ENCODE data around the gene ST7. TPM values are rescaled to one million over a fixed set of nuclear protein-coding genes. Genes with fewer than 3 reads are reported as not detected.

Gene ST7
- total RNA-seq, 2 experiments from 2014 or later: 5.9 to 9.2 TPM

DNA sequence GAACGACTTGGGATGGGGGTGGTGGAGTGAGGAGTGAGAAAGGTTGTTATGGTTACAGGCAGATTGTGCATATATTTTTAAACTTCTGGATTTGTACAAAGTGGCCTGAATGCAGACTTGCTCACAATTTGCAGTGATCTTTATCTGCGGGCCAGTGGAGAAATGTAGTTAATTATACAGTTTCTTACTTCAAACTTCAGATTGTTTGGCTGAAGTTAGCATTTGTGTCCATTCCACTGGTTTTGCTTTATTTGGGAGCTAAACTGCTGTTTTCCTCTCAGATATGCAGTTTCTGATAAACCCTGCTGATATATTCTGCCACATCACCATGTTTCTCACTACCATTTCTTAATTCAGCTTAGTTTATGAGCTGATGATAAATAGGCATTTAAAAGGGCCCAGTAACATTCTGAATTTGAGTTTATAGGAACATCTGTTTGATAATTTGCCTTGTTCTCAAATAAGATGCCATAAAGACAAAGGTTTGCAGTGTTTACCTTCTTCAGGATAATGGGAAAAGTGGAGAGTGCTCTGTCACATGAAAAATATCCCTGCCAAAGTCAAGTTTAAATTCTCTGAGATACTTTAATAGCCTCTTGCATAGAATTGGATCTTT lies 170.1 kb downstream of the ST7 start:
- DNase-seq (no peak), ATAC-seq (no peak)
- no peak overlapping the region for H3K4me3 Mint-ChIP-seq
- no peak overlapping the region for H3K27ac Mint-ChIP-seq
- H3K9me3 Mint-ChIP-seq: no peaks in the 10 kb centered on the region
- ChIA-PET POLR2A (interaction anchor here (1.4 to 2.7 kb wide), 2 partner anchors 137 to 188 kb away, joined by 3 to 5 read pairs; no protein-coding TSS in a partner anchor), CTCF (interaction anchor here (1.0 to 14.8 kb wide), 6 partner anchors 9 to 194 kb away, joined by 3 to 307 read pairs (median 4); no protein-coding TSS in a partner anchor)
- peaks cover 9% of the 10 kb centered on the region for H3K4me1 Mint-ChIP-seq (ENCODE audit: low read depth)
- no peaks in the 10 kb centered on the region for H3K27me3 Mint-ChIP-seq
- intact Hi-C loops (cut with micrococcal nuclease): no loop called here
- H3K36me3 Mint-ChIP-seq (ENCODE audit: low read depth): no peaks in the 10 kb centered on the region
- TF ChIP-seq CTCF (IDR thresholded peaks at IDR 0.05): no peak

DNA sequence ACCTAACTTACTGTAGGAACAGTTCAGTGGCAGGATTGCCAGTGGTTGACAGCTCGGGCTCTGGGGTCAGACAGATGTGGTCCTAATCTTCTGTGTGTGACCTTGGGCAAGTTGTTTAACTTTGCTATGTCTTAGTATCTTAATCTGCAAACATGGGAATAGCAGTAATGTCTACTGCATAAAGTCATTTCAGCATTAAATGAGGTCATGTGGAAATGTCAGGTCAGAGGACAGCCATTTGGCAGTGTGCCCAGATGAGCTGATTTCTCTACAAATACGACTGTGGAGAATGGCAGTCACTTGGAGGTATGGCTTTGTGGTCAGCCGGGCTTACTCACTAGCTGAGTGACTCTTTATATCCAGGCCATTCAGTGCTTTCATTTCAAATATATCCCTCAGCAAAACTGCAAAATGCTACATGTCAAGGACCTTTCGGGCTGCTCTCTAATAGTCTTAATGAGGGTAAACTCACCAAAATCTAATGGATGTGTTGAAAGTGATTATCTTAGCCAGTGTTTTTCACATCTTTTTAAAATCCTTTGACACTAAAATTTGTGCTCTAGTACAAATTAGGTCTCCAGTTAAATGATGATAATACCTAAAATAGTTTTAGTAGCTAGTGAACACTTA lies 171.4 kb downstream of the ST7 start:
- no peaks in the 10 kb centered on the region for H3K27me3 Mint-ChIP-seq
- no peaks in the 10 kb centered on the region for H3K36me3 Mint-ChIP-seq (ENCODE audit: low read depth)
- ChIA-PET POLR2A (interaction anchor here (2.7 kb wide), 1 partner anchor 138 kb away, joined by 5 read pairs; no protein-coding TSS in a partner anchor), CTCF (interaction anchor here (1.1 to 14.8 kb wide), 12 partner anchors 9 to 196 kb away, joined by 3 to 307 read pairs (median 4); no protein-coding TSS in a partner anchor)
- intact Hi-C loops (cut with micrococcal nuclease): no loop called here
- ATAC-seq: peak; percentile 97
- no peak for TF ChIP-seq CTCF (IDR thresholded peaks at IDR 0.05)
- no peaks in the 10 kb centered on the region for H3K9me3 Mint-ChIP-seq
- peaks cover 8% of the 10 kb centered on the region for H3K4me1 Mint-ChIP-seq (ENCODE audit: low read depth)
- H3K4me3 Mint-ChIP-seq: no peak overlapping the region
- peak; percentile 93 for DNase-seq
- H3K27ac Mint-ChIP-seq: peak overlapping the region; percentile 34

DNA sequence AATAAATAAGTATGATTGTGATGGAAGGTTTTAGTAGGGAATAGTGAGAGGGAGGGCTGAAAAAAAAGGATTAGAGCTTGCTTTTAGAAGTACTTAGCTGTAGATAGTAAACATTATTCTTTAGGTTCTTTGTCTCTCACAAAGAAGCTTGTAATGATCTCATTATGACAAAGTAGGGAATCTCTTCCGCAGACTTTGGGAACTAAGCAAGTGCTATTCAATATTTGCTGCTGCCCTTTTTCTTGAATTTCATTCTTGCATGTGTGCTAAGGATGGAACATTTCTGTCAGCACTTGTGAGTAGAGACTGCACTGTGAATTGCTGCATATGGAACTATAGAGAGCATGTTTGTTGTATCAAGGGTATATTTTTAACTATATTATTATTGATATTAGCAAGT lies 173.4 kb downstream of the ST7 start:
- Mint-ChIP-seq H3K27me3 (no peaks in the 10 kb centered on the region), H3K27ac (no peak overlapping the region), H3K4me3 (no peak overlapping the region), H3K4me1 (ENCODE audit: low read depth) (peaks cover 8% of the 10 kb centered on the region), H3K36me3 (ENCODE audit: low read depth) (no peaks in the 10 kb centered on the region), H3K9me3 (no peaks in the 10 kb centered on the region)
- no peak for ATAC-seq
- POLR2A ChIA-PET: interaction anchor here (0.6 kb wide), 1 partner anchor 173 kb away, joined by 3 read pairs; no protein-coding TSS in a partner anchor
- CTCF ChIA-PET: interaction anchor here (0.7 to 14.8 kb wide), 24 partner anchors 9 to 215 kb away, joined by 3 to 307 read pairs (median 4); partner anchors contain the start of gene ST7
- no peak for TF ChIP-seq CTCF (IDR thresholded peaks at IDR 0.05)
- no peak for DNase-seq
- intact Hi-C loops (cut with micrococcal nuclease): loop anchor here (2.0 kb wide), 1 partner anchor 196 kb away; no protein-coding TSS in a partner anchor

GRCh38 chr7:117127585-117128168 lies 174.4 kb downstream of the ST7 start:
- H3K4me1 Mint-ChIP-seq (ENCODE audit: low read depth): peaks cover 12% of the 10 kb centered on the region
- peak; percentile 75 for DNase-seq
- CTCF ChIA-PET: interaction anchor here (0.6 to 14.8 kb wide), 33 partner anchors 7 to 266 kb away, joined by 3 to 307 read pairs (median 4); partner anchors contain the start of gene ST7
- H3K9me3 Mint-ChIP-seq: no peaks in the 10 kb centered on the region
- no peaks in the 10 kb centered on the region for H3K27me3 Mint-ChIP-seq
- POLR2A ChIA-PET: no interaction called here
- ATAC-seq: peak; percentile 29
- peak; percentile 97 for TF ChIP-seq CTCF (IDR thresholded peaks at IDR 0.05)
- H3K36me3 Mint-ChIP-seq (ENCODE audit: low read depth): no peaks in the 10 kb centered on the region
- H3K27ac Mint-ChIP-seq: no peak overlapping the region
- intact Hi-C loops (cut with micrococcal nuclease): loop anchor here (2.0 kb wide), 1 partner anchor 197 kb away; no protein-coding TSS in a partner anchor
- no peak overlapping the region for H3K4me3 Mint-ChIP-seq
